ENCODE measurements around the gene AEBP2.

DNA sequence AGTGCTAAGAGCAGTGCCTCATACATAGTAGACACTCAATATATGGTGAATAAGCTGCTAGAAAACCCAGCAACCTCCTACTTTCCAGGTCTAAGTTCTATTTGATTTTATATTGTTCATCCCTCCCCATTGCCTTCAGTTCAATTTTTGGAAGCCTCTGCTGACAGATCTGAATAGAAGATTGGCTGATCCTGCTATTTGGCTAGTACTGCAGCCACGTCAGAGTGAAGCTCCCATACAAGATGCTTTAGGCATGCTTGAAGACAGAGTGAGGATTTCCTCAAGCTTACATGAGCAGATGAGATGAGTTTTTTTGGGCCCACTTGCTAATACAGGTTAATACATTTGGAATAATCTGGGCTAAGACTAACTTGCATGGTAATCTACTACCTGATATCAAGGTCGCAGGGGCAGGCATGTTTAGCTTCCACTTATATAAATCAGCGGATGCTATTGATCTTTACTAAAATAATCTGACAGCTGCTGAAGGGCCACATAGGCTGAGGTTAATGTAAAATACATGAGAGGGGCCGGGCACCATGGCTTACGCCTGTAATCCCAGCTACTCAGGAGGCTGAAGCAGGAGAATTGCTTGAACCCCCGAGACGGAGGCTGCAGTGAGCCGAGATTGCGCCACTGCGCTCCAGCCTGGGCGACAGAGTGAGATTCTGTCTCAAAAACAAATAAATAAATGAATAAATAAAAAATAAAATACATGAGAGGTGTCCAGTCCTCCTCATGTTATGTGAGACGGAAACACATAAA, 15.9 kb upstream of the AEBP2 start:
- no peak for TF ChIP-seq EP300 (IDR thresholded peaks at IDR 0.05)
- TF ChIP-seq, protein P1, sequence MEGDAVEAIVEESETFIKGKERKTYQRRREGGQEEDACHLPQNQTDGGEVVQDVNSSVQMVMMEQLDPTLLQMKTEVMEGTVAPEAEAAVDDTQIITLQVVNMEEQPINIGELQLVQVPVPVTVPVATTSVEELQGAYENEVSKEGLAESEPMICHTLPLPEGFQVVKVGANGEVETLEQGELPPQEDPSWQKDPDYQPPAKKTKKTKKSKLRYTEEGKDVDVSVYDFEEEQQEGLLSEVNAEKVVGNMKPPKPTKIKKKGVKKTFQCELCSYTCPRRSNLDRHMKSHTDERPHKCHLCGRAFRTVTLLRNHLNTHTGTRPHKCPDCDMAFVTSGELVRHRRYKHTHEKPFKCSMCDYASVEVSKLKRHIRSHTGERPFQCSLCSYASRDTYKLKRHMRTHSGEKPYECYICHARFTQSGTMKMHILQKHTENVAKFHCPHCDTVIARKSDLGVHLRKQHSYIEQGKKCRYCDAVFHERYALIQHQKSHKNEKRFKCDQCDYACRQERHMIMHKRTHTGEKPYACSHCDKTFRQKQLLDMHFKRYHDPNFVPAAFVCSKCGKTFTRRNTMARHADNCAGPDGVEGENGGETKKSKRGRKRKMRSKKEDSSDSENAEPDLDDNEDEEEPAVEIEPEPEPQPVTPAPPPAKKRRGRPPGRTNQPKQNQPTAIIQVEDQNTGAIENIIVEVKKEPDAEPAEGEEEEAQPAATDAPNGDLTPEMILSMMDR (IDR thresholded peaks at IDR 0.05): no peak
